HepG2 (cell line): ENCODE measurements around the gene CENPE. TPM values are rescaled to one million over a fixed set of nuclear protein-coding genes. Genes with fewer than 3 reads are reported as not detected.

Experiments used
- ATM ChIP-seq: fragments of 450-650 bp; IDR thresholded peaks from 2 replicates; pipeline ENCODE4 v1.7.1; 2017; ENCODE audit warnings: mild to moderate bottlenecking, borderline replicate concordance
- BCLAF1 ChIP-seq: fragments of 450-650 bp; IDR thresholded peaks from 2 replicates; pipeline ENCODE4 v1.6.1; 2017; ENCODE audit warnings: mild to moderate bottlenecking
- CEBPB ChIP-seq: IDR thresholded peaks from 2 replicates; pipeline ENCODE4 v1.6.1; 2011; ENCODE audit warnings: low read depth, low read length, improper control_type of control experiment, borderline replicate concordance
- CREBL2 ChIP-seq: sonication (generic); formaldehyde crosslinking; IDR thresholded peaks from 2 replicates; pipeline ENCODE4 v1.8.1; 2023; ENCODE audit warnings: missing genetic modification reagents, mild to moderate bottlenecking, borderline replicate concordance
- DZIP1 ChIP-seq: sonication (generic); formaldehyde crosslinking; IDR thresholded peaks from 2 replicates; pipeline ENCODE4 v1.5.0; 2020; ENCODE audit warnings: mild to moderate bottlenecking, missing genetic modification reagents
- HCFC1 ChIP-seq: fragments of 150-350 bp; IDR thresholded peaks from 2 replicates; pipeline ENCODE4 v1.6.1; 2014; ENCODE audit warnings: low read depth, low read length
- KDM4B ChIP-seq: sonication (generic); formaldehyde crosslinking; IDR thresholded peaks from 2 replicates; pipeline ENCODE4 v1.4.0; 2020; ENCODE audit warnings: missing genetic modification reagents
- SOX13 ChIP-seq, 3 experiments: fragments of 450-650 bp in 1 of 3; sonication (generic) in 1 of 3; formaldehyde crosslinking in 1 of 3; IDR thresholded peaks in 2 of 3; conservative IDR thresholded peaks in 1 of 3; 2 replicates each; pipeline versions ENCODE4 v1.5.0 to v1.6.1; 2016 to 2020; ENCODE audit warnings: antibody characterized with exemption in 1 of 3, mild to moderate bottlenecking in 1 of 3, missing compliant biosample characterization in 1 of 3, missing genetic modification reagents in 1 of 3, moderate library complexity in 1 of 3
- SRF ChIP-seq: IDR thresholded peaks from 2 replicates; pipeline ENCODE4 v1.6.1; 2011; ENCODE audit warnings: mild to moderate bottlenecking, low read depth, low read length, moderate library complexity
- ZBTB10 ChIP-seq: sonication (generic); formaldehyde crosslinking; IDR thresholded peaks from 2 replicates; pipeline ENCODE4 v1.4.0; 2020; ENCODE audit warnings: missing genetic modification reagents, borderline replicate concordance
- ZBTB20 ChIP-seq: sonication (generic); formaldehyde crosslinking; IDR thresholded peaks from 2 replicates; pipeline ENCODE4 v1.8.1; 2023; ENCODE audit warnings: missing genetic modification reagents, low read depth, mild to moderate bottlenecking, borderline replicate concordance
- ZFP37 ChIP-seq: sonication (generic); formaldehyde crosslinking; IDR thresholded peaks from 2 replicates; pipeline ENCODE4 v1.4.0; 2020; ENCODE audit warnings: missing genetic modification reagents, borderline replicate concordance
- ZNF18 ChIP-seq: sonication (generic); formaldehyde crosslinking; IDR thresholded peaks from 2 replicates; pipeline ENCODE4 v1.8.0; 2022; ENCODE audit warnings: mild to moderate bottlenecking, missing genetic modification reagents; ENCODE audit not compliant: insufficient replicate concordance
- ZNF432 ChIP-seq: sonication (generic); formaldehyde crosslinking; IDR thresholded peaks from 2 replicates; pipeline ENCODE4 v1.5.0; 2020; ENCODE audit warnings: missing genetic modification reagents, mild to moderate bottlenecking, borderline replicate concordance
- ZNF724P ChIP-seq: sonication (generic); formaldehyde crosslinking; IDR thresholded peaks from 2 replicates; pipeline ENCODE4 v1.8.0; 2022; ENCODE audit warnings: missing genetic modification reagents, borderline replicate concordance
- ZNF878 ChIP-seq: sonication (generic); formaldehyde crosslinking; IDR thresholded peaks from 2 replicates; pipeline ENCODE4 v1.8.1; 2023; ENCODE audit warnings: mild to moderate bottlenecking, missing genetic modification reagents, moderate library complexity
- polyA plus RNA-seq, 8 experiments: library from polyadenylated mRNA; depleted of rRNA in 3 of 8; stranded (reverse) in 7 of 8; unstranded in 1 of 8; fragments of >200 nt; fragmentation: Illumina TruSeq in 4 of 8; extraction: Trizol in 4 of 8; gene quantifications; 2 replicates each; pipeline versions ENCODE4 v1.2.1 to v1.2.3, GENCODE V29; 2011 to 2016; ENCODE audit warnings: low read depth in 4 of 8, missing spikeins in 1 of 8, mixed read lengths in 1 of 8; ENCODE audit not compliant: insufficient read depth in 1 of 8
- total RNA-seq, 5 experiments: library from RNA; depleted of rRNA; stranded (reverse); fragments of >200 nt; fragmentation: Illumina TruSeq; extraction: Trizol; gene quantifications; 2 replicates each; pipeline ENCODE4 v1.2.3, GENCODE V29; 2016; ENCODE audit warnings: low read depth in 1 of 5

The CENPE gene
- total and polyA plus RNA-seq, 2 of the 13 experiments (the other 11 are each of a cell fraction or from before 2014, with no cell fraction given): 2.1 to 19.8 TPM

- TF ChIP-seq HCFC1: no peak
- no peak for TF ChIP-seq ZNF18 (CRISPR knock-in tag)
- peak; percentile 82; the same call in 1 of the 2 replicates for TF ChIP-seq ZNF724P (CRISPR knock-in tag)
- no peak for TF ChIP-seq SRF
- no peak for TF ChIP-seq CREBL2 (CRISPR knock-in tag)
- TF ChIP-seq ZFP37 (CRISPR knock-in tag): 0 out of 2 replicates have a peak, but pooled peaks have one; percentile 1
- no peak for TF ChIP-seq SOX13 (IDR thresholded peaks at IDR 0.05)
- TF ChIP-seq SOX13 (CRISPR knock-in tag; conservative IDR thresholded peaks at IDR 0.05 in 1 of 2, IDR thresholded peaks at IDR 0.05 in 1 of 2): peak in 1 of 2 experiments; percentile 20; a peak in 1 of 4 replicates
- no peak for TF ChIP-seq BCLAF1
- 0 out of 2 replicates have a peak, but pooled peaks have one; percentile 54 for TF ChIP-seq ZBTB10 (CRISPR knock-in tag)
- no peak; the same call in 1 of the 2 replicates for TF ChIP-seq ZBTB20 (CRISPR knock-in tag)
- no peak for TF ChIP-seq ATM
- TF ChIP-seq ZNF878 (CRISPR knock-in tag): no peak; the same call in 1 of the 2 replicates
- no peak for TF ChIP-seq CEBPB
- peak; percentile 83; the same call in 1 of the 2 replicates for TF ChIP-seq DZIP1 (CRISPR knock-in tag)
- no peak for TF ChIP-seq ZNF432 (CRISPR knock-in tag)
- no peak for TF ChIP-seq KDM4B (CRISPR knock-in tag)
Measured at GRCh38 chr4:103075894-103076746, 122.0 kb downstream of the CENPE start (continued).
